Measurements from ENCODE around the gene PLPPR2.

- TF ChIP-seq EZH2 (IDR thresholded peaks at IDR 0.05; ENCODE audit: borderline replicate concordance) (no peak), CTCF (IDR thresholded peaks at IDR 0.05; ENCODE audit: poor library complexity) (no peak), EZH2phosphoT487 (IDR thresholded peaks at IDR 0.05; ENCODE audit: low read depth, severe bottlenecking, unreplicated experiment) (no peak)
These were observed 6.0 kb downstream of the PLPPR2 start for GRCh38 chr19:11361037-11361770.

Measured in hepatocyte (in vitro differentiated cells).